Stimulated activated CD4-positive, alpha-beta T cell treated with anti-CD3 and anti-CD28 coated beads, Interleukin-15, amount 100 ng/mL, for 48 hours (primary cell): ENCODE results near the gene ELF2.
"Not testable (repeated sequence)": the region's sequence is repeated elsewhere in the genome, so short reads cannot be mapped to it uniquely, and the experiment has no call there.

ENCODE experiments used
- DNase-seq, 2 donors: peaks; one replicate each; pipeline ENCODE4 v3.0.0-alpha.2; 2020; ENCODE audit warnings: low read depth in 2 of 2

ELF2 gene

GRCh38 chr4:139021071-139021470, 155.9 kb downstream of the ELF2 start:
- not testable (repeated sequence) for DNase-seq

GRCh38 chr4:139020384-139020783, 156.6 kb downstream of the ELF2 start:
- no peak for DNase-seq

- DNase-seq = no peak
Measured at GRCh38 chr4:139018971-139019758, 157.9 kb downstream of the ELF2 start.

- DNase-seq = no peak
Measured at GRCh38 chr4:139018501-139018900, 158.5 kb downstream of the ELF2 start.

- DNase-seq = no peak
Measured at GRCh38 chr4:139017861-139018260, 159.2 kb downstream of the ELF2 start.

GRCh38 chr4:139015948-139016471, 161.0 kb downstream of the ELF2 start:
- DNase-seq = peak in 1 of 2 donors; percentile 39

- DNase-seq = peak; percentile 92 to 96
Measured at GRCh38 chr4:139015269-139015947, 161.6 kb downstream of the ELF2 start, which contains the start of gene NOCT. Gene NOCT (plus strand): TSS chr4:139015781. CDS start chr4:139015982, 201 bp downstream.

- DNase-seq = no peak
Measured at GRCh38 chr4:139014371-139015268, 162.4 kb downstream of the ELF2 start.

GRCh38 chr4:139011225-139011950, 165.6 kb downstream of the ELF2 start:
- no peak for DNase-seq

- DNase-seq = no peak
Measured at GRCh38 chr4:139009702-139010101, 167.3 kb downstream of the ELF2 start.

GRCh38 chr4:139008278-139008677, 168.7 kb downstream of the ELF2 start:
- DNase-seq = not testable (repeated sequence)

- DNase-seq = no peak
Measured at GRCh38 chr4:139007640-139008039, 169.4 kb downstream of the ELF2 start.
